D721Med (cell line): ENCODE results near the gene MCF2L.

Experiments used
- DNase-seq: peaks from one replicate; pipeline ENCODE4 v3.0.0; 2011; ENCODE audit warnings: low spot score; ENCODE audit not compliant: insufficient read length
- FAIRE-seq: peaks from 2 replicates; lab custom pipeline; 2011; peaks lifted over from hg19 to GRCh38; lab: Jason Lieb, UNC
- CTCF ChIP-seq: IDR thresholded peaks from 2 replicates; pipeline ENCODE4 v1.5.1; 2012; ENCODE audit warnings: mild to moderate bottlenecking, control low read depth; ENCODE audit not compliant: insufficient read depth; ENCODE audit errors: missing control alignments

Gene MCF2L

DNA sequence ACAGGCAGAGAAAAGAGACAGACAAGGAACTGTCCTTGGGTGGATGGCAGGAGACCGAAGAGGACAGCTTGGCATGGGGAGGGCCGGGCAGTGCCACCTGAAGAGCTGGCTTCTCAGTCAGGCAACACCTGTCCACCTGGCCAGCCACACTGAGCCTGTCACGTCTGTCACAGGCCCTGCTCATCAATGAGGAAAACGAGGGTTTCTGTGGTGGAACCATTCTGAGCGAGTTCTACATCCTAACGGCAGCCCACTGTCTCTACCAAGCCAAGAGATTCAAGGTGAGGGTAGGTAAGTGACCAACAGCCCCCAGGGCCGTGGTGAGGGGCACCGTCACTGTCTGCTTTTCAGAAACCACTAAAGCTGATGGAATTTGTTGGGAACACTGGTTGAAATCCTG lies 178.2 kb downstream of the MCF2L start:
- DNase-seq (no peak), FAIRE-seq (no peak)
- no peak for TF ChIP-seq CTCF

DNA sequence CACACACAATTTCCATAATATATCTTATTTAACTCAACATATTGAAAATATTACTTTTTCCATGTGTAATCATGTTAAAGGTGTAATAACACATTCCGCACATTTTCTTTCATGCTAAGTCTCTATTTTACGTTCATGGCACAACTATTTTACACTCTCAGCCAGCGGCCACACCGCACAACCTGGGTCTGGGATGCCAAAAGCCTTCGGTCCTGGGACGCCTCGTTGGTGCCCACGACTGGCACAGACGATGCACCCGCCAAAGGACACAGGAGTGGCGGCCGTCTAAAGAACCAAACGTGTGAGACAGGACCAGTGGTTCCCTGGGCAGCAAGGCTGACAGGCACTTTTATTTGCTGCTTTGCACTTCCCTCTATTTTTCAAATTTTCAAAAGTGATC lies 179.4 kb downstream of the MCF2L start:
- no peak for TF ChIP-seq CTCF
- DNase-seq: no peak
- FAIRE-seq: no peak

GRCh38 chr13:113148940-113149503 lies 180.0 kb downstream of the MCF2L start:
- no peak for FAIRE-seq
- no peak for DNase-seq
- TF ChIP-seq CTCF: no peak
